GM21619 (cell line): Measurements from ENCODE around the gene ATXN3L.

Source experiments
- ATAC-seq: cut with Tn5 transposase; IDR thresholded peaks from one replicate; pipeline ENCODE4 v1.9.1; 2021; ENCODE audit not compliant: unreplicated experiment

ATXN3L gene

DNA sequence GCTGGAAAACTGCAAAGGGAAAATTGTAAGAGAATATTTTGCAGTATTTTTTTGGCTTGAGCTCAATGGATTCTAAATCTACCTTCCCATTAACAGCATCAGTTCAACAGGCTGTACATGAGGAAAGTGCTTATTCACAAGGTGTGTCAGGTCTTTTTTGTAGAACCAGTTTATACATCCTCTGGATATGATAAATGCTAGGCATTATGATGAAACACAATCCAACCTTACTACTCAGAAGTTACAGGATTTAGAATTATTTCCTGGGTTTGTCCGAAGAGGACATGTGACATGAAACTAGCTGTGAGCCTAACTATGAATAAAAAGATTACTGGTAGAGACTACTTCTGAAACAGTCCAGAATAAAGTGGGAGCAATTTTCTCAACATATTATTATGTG is 49.5 kb downstream of the ATXN3L start:
- ATAC-seq = no peak

DNA sequence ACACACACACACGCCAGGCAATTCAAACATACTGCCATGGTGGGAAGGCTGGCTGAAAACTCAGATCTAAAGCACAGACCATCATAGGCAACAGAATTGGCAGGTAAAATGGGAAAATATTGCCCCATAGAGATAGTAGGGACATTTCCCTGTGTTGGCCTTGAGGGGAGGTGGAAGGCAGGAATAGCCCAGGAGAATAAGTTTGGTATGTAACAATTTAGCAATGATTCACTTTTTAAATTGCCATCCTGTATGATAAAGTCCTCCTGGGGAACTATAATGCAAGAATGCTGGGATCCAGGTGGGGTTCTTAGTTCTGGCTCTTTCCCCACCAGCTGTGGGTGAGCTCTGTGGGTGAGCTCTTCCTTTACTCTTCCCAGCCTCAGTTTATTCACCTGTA is 51.0 kb downstream of the ATXN3L start:
- no peak for ATAC-seq
